Activated CD8-positive, alpha-beta T cell treated with anti-CD3 and anti-CD28 coated beads, Interleukin-2, amount 10 ng/mL, durations not matched to agents 7 days and 5 days (primary cell): ENCODE data around the gene TMPRSS6. TPM values are rescaled to one million over a fixed set of nuclear protein-coding genes. Genes with fewer than 3 reads are reported as not detected.
A peak's percentile ranks its signal among the peaks of the same experiment; 100 is the strongest.

Experiments used
- ATAC-seq: fragments of 150-1000 bp; cut with Tn5 transposase; one replicate; pipeline ENCODE4 v1.10.0; 2021; ENCODE audit warnings: moderate library complexity
- CTCF ChIA-PET: fragments of 350-600 bp; sonication (Branson Sonifier 250); formaldehyde crosslinking; loops from one replicate; lab custom pipeline; 2021; ENCODE audit warnings: antibody characterized with exemption; lab: Charles Lee
- POLR2A ChIA-PET: fragments of 350-600 bp; sonication (Branson Sonifier 250); formaldehyde crosslinking; loops from one replicate; lab custom pipeline; 2021; ENCODE audit warnings: antibody characterized with exemption; lab: Charles Lee
- DNase-seq: peaks from one replicate; pipeline ENCODE4 v3.0.0-alpha.2; 2020
- H3K27ac Mint-ChIP-seq: one replicate; pipeline ENCODE4 v1.8.0; 2021; ENCODE audit warnings: mild to moderate bottlenecking, mixed read lengths
- H3K27me3 Mint-ChIP-seq: one replicate; pipeline ENCODE4 v1.8.0; 2021; ENCODE audit warnings: low read depth, mixed read lengths
- H3K36me3 Mint-ChIP-seq: one replicate; pipeline ENCODE4 v1.8.0; 2021; ENCODE audit warnings: low read depth, mixed read lengths
- H3K4me1 Mint-ChIP-seq: one replicate; pipeline ENCODE4 v1.8.0; 2021; ENCODE audit warnings: low read depth, mixed read lengths
- H3K4me3 Mint-ChIP-seq: one replicate; pipeline ENCODE4 v1.8.0; 2021; ENCODE audit warnings: mild to moderate bottlenecking, mixed read lengths
- H3K9me3 Mint-ChIP-seq: one replicate; pipeline ENCODE4 v1.8.0; 2022; ENCODE audit warnings: mixed read lengths; ENCODE audit not compliant: insufficient read depth
- total RNA-seq, 2 experiments: library from RNA; stranded (reverse); gene quantifications; one replicate each; pipeline ENCODE4 v1.2.3, GENCODE V29; 2021

Gene TMPRSS6
- total RNA-seq, 2 experiments from 2014 or later, result 1.1 TPM

- no peak for ATAC-seq
- CTCF ChIA-PET, result interaction anchor here (0.7 to 2.8 kb wide), 6 partner anchors 14 to 245 kb away, joined by 3 to 8 read pairs (median 3); partner anchors contain the start of gene IL2RB
- H3K4me3 Mint-ChIP-seq, result no peak overlapping the region
- H3K9me3 Mint-ChIP-seq, result no peaks in the 10 kb centered on the region
- no peak for DNase-seq
- H3K36me3 Mint-ChIP-seq, result no peaks in the 10 kb centered on the region
- H3K27me3 Mint-ChIP-seq, result no peaks in the 10 kb centered on the region
- POLR2A ChIA-PET, result interaction anchor here (0.8 to 1.0 kb wide), 3 partner anchors 19 to 1512 kb away, joined by 3 to 4 read pairs (median 3); no protein-coding TSS in a partner anchor
- peak overlapping the region; percentile 65 for H3K27ac Mint-ChIP-seq
- H3K4me1 Mint-ChIP-seq, result peaks cover 27% of the 10 kb centered on the region
Measured at GRCh38 chr22:37098976-37099591, 10.4 kb downstream of the TMPRSS6 start.

DNA sequence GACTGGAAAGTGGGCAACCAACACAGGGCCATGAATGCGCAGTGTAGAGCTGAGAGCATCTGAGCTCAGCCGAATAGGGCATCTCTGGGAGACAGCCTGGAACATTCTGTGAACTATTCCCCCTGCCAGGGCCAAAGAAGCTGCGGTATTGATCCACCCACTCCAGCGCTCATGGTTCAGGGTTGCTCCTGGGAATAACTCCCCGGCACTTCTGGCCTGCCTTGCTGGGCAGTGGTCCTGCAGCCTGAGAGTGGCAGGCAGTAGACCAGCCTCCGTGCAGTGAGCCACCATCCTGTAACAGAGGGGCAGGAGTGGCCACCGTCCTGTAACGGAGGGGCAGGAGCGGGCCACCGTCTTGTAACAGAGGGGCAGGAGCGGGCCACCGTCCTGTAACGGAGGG lies 12.2 kb downstream of the TMPRSS6 start:
- no peak for DNase-seq
- CTCF ChIA-PET, result interaction anchor here (1.0 kb wide), 1 partner anchor 25 kb away, joined by 3 read pairs; no protein-coding TSS in a partner anchor

DNA sequence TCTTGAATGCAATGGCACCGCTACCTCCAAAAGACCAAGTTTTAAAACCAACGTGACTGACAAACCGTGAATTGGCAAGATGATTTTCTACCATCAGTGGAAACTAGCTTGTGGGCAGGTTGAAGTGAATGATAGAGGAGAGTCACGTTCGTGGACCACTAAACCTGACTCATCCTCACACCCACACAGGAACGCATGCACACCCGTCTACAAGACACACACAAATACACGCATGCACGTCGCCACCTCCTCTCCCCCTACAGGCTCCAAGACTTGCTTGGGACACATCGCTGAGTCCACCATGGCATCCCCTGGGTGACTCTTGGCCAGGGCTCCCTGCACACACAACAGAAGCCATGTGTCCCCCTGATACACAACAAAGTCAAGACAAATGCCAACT lies 14.4 kb downstream of the TMPRSS6 start:
- Mint-ChIP-seq H3K36me3 (no peaks in the 10 kb centered on the region), H3K27me3 (no peaks in the 10 kb centered on the region), H3K4me3 (no peak overlapping the region), H3K4me1 (peaks cover 23% of the 10 kb centered on the region), H3K27ac (no peak overlapping the region), H3K9me3 (no peaks in the 10 kb centered on the region)
- ATAC-seq (no peak), DNase-seq (no peak)
- ChIA-PET POLR2A (interaction anchor here (0.6 kb wide), 1 partner anchor 26 kb away, joined by 5 read pairs; no protein-coding TSS in a partner anchor), CTCF (interaction anchor here (0.6 to 1.2 kb wide), 2 partner anchors 15 to 99 kb away, joined by 3 read pairs; no protein-coding TSS in a partner anchor)

More for the DNA sequence above, 12.2 kb downstream of the TMPRSS6 start:
- no peak overlapping the region for H3K4me3 Mint-ChIP-seq
- H3K27ac Mint-ChIP-seq, result no peak overlapping the region
- no peaks in the 10 kb centered on the region for H3K36me3 Mint-ChIP-seq
- ATAC-seq, result no peak
- H3K4me1 Mint-ChIP-seq, result peaks cover 27% of the 10 kb centered on the region
- no peaks in the 10 kb centered on the region for H3K9me3 Mint-ChIP-seq
- no peaks in the 10 kb centered on the region for H3K27me3 Mint-ChIP-seq
- POLR2A ChIA-PET, result no interaction called here

DNA sequence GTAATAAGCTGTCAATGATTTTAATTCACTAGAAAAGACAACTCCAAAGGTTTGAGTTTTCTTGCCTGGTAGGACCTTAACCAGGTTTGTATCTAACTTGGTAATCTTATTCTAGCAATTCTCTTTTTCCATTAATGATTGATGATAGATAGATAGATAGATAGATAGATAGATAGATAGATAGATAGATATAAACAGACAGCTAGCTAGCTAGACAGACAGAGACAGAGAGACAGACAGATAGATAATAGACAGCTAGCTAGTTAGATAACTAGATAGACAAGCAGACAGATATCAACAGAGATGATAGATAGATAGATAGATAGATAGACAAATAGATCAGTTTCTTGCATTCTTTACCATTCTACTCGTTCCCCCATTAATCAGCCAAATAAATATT lies 15.3 kb downstream of the TMPRSS6 start:
- ATAC-seq (no peak), DNase-seq (no peak)
- no peak overlapping the region for H3K4me3 Mint-ChIP-seq
- peaks cover 28% of the 10 kb centered on the region for H3K4me1 Mint-ChIP-seq
- no peak overlapping the region for H3K27ac Mint-ChIP-seq
- CTCF ChIA-PET, result interaction anchor here (1.2 kb wide), 1 partner anchor 100 kb away, joined by 3 read pairs; no protein-coding TSS in a partner anchor
- H3K36me3 Mint-ChIP-seq, result no peaks in the 10 kb centered on the region
- H3K27me3 Mint-ChIP-seq, result no peaks in the 10 kb centered on the region
- POLR2A ChIA-PET, result no interaction called here
- H3K9me3 Mint-ChIP-seq, result no peaks in the 10 kb centered on the region

DNA sequence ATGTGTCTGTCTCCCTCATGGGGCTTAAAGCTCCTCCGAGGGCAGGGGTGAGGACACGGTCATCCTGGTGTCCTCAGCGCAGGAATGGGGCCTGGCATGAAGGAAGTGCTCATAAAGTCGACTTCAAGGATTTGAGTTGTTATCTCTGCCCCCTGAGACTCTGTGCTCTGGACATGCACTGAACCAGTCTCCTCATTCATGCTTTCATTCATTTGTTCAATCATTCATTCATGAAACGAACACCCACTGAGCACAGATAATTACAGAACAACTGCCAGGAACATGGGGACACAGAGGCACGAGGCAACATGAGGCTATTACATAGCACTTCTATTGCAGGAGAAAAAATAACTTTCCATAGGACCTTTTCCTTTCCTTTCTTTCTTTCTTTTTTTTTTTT lies 16.5 kb downstream of the TMPRSS6 start:
- Mint-ChIP-seq H3K4me3 (no peak overlapping the region), H3K4me1 (peaks cover 21% of the 10 kb centered on the region), H3K27ac (no peak overlapping the region), H3K27me3 (no peaks in the 10 kb centered on the region), H3K9me3 (no peaks in the 10 kb centered on the region), H3K36me3 (no peaks in the 10 kb centered on the region)
- POLR2A ChIA-PET, result no interaction called here
- no peak for ATAC-seq
- CTCF ChIA-PET, result no interaction called here
- no peak for DNase-seq

DNA sequence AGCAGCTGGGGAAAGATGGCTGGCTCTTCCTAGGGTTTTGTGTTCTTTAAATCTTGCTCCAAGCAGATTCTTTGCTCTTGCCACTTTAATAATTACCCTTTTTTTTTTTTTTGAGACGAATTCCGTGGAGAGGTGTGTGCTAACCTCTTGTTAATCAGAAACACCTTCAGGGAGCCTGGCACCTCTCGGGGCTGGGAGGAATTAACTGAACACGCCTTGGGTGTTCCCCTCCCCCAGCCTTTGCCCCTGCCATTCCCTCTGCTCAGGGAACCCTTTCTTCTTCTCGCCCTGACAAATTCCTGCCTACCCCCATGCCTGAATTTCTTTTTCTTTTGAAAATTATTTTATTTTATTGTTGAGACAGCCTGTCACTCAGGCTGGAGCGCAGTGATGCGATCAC lies 17.5 kb downstream of the TMPRSS6 start:
- Mint-ChIP-seq H3K4me1 (peaks cover 26% of the 10 kb centered on the region), H3K9me3 (no peaks in the 10 kb centered on the region), H3K36me3 (no peaks in the 10 kb centered on the region), H3K4me3 (no peak overlapping the region), H3K27ac (peak overlapping the region; percentile 8), H3K27me3 (no peaks in the 10 kb centered on the region)
- CTCF ChIA-PET, result interaction anchor here (1.1 to 1.7 kb wide), 2 partner anchors 12 to 23 kb away, joined by 3 to 4 read pairs; no protein-coding TSS in a partner anchor
- DNase-seq (no peak), ATAC-seq (no peak)
- POLR2A ChIA-PET, result no interaction called here

DNA sequence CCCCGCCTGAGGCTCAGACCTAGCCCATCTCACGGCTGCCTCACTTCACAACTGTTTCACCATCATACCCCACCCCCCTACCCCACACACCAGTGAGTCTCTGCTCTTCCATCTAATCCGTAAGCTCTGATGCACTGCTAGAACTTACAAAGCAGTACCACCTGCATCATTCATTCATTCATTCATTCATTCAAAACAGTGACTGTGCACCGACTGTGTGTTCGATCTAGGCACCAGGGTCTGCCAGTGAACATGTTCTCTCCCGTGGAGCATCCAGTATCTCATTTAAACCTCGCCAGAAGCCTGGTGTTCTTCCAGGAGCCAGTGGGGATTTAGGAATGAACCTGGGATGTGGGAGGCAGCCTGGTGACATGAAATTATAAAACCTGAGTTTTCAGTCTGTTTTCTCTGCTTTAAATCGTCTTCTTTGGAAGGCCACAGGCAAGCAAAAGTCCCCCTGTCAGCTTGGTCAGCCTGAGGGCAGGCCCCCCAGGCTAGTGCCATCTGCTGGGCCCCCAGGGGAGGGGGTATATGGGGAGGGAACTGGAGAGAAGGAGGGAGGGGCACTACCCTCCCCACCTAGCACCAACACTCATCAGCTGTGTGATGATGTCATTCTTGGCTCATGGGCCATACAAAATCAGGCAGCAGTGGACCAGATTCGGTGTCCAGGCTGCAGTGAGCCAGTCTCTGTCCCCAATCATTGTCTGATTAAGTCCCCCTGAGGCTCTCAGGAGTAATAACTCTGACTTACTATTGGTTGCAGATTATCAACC lies 18.4 kb downstream of the TMPRSS6 start:
- H3K36me3 Mint-ChIP-seq, result no peaks in the 10 kb centered on the region
- H3K4me3 Mint-ChIP-seq, result no peak overlapping the region
- CTCF ChIA-PET, result interaction anchor here (1.1 to 1.7 kb wide), 2 partner anchors 11 to 24 kb away, joined by 3 to 4 read pairs; no protein-coding TSS in a partner anchor
- DNase-seq (no peak), ATAC-seq (no peak)
- H3K4me1 Mint-ChIP-seq, result peaks cover 26% of the 10 kb centered on the region
- POLR2A ChIA-PET, result no interaction called here
- H3K27ac Mint-ChIP-seq, result no peak overlapping the region
- H3K27me3 Mint-ChIP-seq, result no peaks in the 10 kb centered on the region
- no peaks in the 10 kb centered on the region for H3K9me3 Mint-ChIP-seq

GRCh38 chr22:37089434-37089833 lies 20.1 kb downstream of the TMPRSS6 start:
- Mint-ChIP-seq H3K27me3 (no peaks in the 10 kb centered on the region), H3K4me3 (no peak overlapping the region), H3K4me1 (peaks cover 26% of the 10 kb centered on the region), H3K27ac (no peak overlapping the region), H3K36me3 (no peaks in the 10 kb centered on the region), H3K9me3 (no peaks in the 10 kb centered on the region)
- ATAC-seq, result no peak
- POLR2A ChIA-PET, result interaction anchor here (0.9 to 3.3 kb wide), 3 partner anchors 10 to 33 kb away, joined by 3 to 13 read pairs (median 3); no protein-coding TSS in a partner anchor
- CTCF ChIA-PET, result interaction anchor here (0.9 kb wide), 1 partner anchor 29 kb away, joined by 3 read pairs; no protein-coding TSS in a partner anchor
- no peak for DNase-seq

DNA sequence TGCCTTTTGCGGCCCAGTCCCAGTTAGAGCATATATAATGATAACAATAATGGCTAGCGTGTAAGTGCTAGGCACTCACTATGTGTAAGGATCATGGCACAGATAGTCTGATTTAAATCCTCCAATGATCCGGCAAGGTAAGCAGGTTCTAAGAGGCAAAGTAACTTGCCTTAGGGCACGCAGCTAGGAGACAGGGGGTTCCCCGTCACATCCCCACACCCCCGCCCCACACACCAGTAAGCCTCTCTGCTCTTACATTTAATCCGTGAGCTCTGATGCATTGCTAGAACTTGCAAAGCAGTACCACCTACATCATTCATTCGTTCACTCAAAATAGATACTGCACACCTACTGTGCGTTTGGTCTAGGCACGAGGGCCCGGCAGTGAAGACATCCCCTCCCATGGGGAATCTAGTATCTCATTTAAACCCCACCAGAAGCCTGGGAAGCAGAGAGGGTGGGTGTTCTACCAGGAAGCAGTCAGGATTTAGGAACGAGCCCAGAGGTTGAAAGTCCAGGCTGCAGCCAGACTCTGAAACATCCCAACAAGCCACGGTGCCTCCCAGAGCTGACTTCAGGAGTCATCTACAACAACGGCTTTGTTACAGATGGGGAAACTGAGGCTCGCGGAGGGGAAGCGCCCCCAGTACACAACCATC lies 20.6 kb downstream of the TMPRSS6 start:
- DNase-seq, result no peak
- H3K4me1 Mint-ChIP-seq, result peaks cover 32% of the 10 kb centered on the region
- no peak for ATAC-seq
- no peak overlapping the region for H3K4me3 Mint-ChIP-seq
- H3K36me3 Mint-ChIP-seq, result no peaks in the 10 kb centered on the region
- H3K27ac Mint-ChIP-seq, result no peak overlapping the region
- no peaks in the 10 kb centered on the region for H3K27me3 Mint-ChIP-seq
- POLR2A ChIA-PET, result interaction anchor here (1.2 to 3.3 kb wide), 3 partner anchors 9 to 33 kb away, joined by 3 to 13 read pairs (median 6); no protein-coding TSS in a partner anchor
- CTCF ChIA-PET, result interaction anchor here (0.9 to 1.4 kb wide), 2 partner anchors 9 to 30 kb away, joined by 3 to 6 read pairs; no protein-coding TSS in a partner anchor
- H3K9me3 Mint-ChIP-seq, result no peaks in the 10 kb centered on the region

GRCh38 chr22:37088108-37088605 lies 21.4 kb downstream of the TMPRSS6 start:
- Mint-ChIP-seq H3K27ac (peak overlapping the region; percentile 30), H3K27me3 (no peaks in the 10 kb centered on the region), H3K36me3 (no peaks in the 10 kb centered on the region), H3K9me3 (no peaks in the 10 kb centered on the region), H3K4me3 (no peak overlapping the region), H3K4me1 (peaks cover 39% of the 10 kb centered on the region)
- DNase-seq (no peak), ATAC-seq (no peak)
- ChIA-PET CTCF (interaction anchor here (1.4 kb wide), 2 partner anchors 8 to 10 kb away, joined by 3 to 6 read pairs; no protein-coding TSS in a partner anchor), POLR2A (interaction anchor here (1.2 to 3.3 kb wide), 3 partner anchors 9 to 34 kb away, joined by 3 to 13 read pairs (median 6); no protein-coding TSS in a partner anchor)

- ATAC-seq, result no peak
- no peak overlapping the region for H3K4me3 Mint-ChIP-seq
Measured at GRCh38 chr22:37086184-37086583, 23.3 kb downstream of the TMPRSS6 start.

More at GRCh38 chr22:37086184-37086583, 23.3 kb downstream of the TMPRSS6 start:
- DNase-seq, result no peak
- ChIA-PET CTCF (no interaction called here), POLR2A (interaction anchor here (0.5 to 3.3 kb wide), 2 partner anchors 36 to 75 kb away, joined by 3 to 13 read pairs; no protein-coding TSS in a partner anchor)
- Mint-ChIP-seq H3K9me3 (no peaks in the 10 kb centered on the region), H3K4me1 (peaks cover 59% of the 10 kb centered on the region), H3K36me3 (no peaks in the 10 kb centered on the region), H3K27ac (no peak overlapping the region), H3K27me3 (no peaks in the 10 kb centered on the region)
